A673 (cell line): ENCODE data around the gene MAP4K4. TPM values are rescaled to one million over a fixed set of nuclear protein-coding genes. Genes with fewer than 3 reads are reported as not detected.

ENCODE experiments used
- BruUV-seq: library from RNA; stranded (reverse); fragments of 400-500 nt; replicated peaks from 2 replicates; lab custom pipeline; 2021; lab: Mats Ljungman, UMichigan
- CTCF ChIA-PET: fragments of 300-600 bp; sonication (Branson Sonifier 250); formaldehyde crosslinking; loops from one replicate; lab custom pipeline; 2022; ENCODE audit warnings: antibody characterized with exemption; lab: Charles Lee
- POLR2A ChIA-PET: fragments of 300-600 bp; sonication (Branson Sonifier 250); formaldehyde crosslinking; loops from one replicate; lab custom pipeline; 2022; ENCODE audit warnings: antibody characterized with exemption; ENCODE audit not compliant: low non-redundant PET; lab: Charles Lee
- DNase-seq: peaks from one replicate; pipeline ENCODE4 v3.0.0-alpha.2; 2015; ENCODE audit warnings: low spot score
- H3K27ac ChIP-seq: fragments of 200-600 bp; sonication (generic); 2 replicates; pipeline ENCODE4 v1.5.1; 2016; ENCODE audit warnings: mixed run types, low read depth, mild to moderate bottlenecking, mixed read lengths, antibody characterized with exemption, low read length; ENCODE audit not compliant: poor library complexity, severe bottlenecking
- H3K27me3 ChIP-seq: fragments of 200-600 bp; sonication (generic); replicated peaks from 2 replicates; pipeline ENCODE4 v1.6.1; 2017; ENCODE audit warnings: mixed run types, low read depth, mild to moderate bottlenecking, mixed read lengths, antibody characterized with exemption, low read length; ENCODE audit not compliant: insufficient read depth, poor library complexity
- H3K36me3 ChIP-seq: fragments of 200-600 bp; sonication (generic); 2 replicates; pipeline ENCODE4 v1.6.1; 2016; ENCODE audit warnings: mixed run types, mild to moderate bottlenecking, mixed read lengths, antibody characterized with exemption, low read length; ENCODE audit not compliant: insufficient read depth, poor library complexity, severe bottlenecking
- H3K4me1 ChIP-seq: fragments of 200-600 bp; sonication (generic); 2 replicates; pipeline ENCODE4 v1.6.1; 2017; ENCODE audit warnings: mixed run types, mild to moderate bottlenecking, mixed read lengths, antibody characterized with exemption, low read length; ENCODE audit not compliant: insufficient read depth, poor library complexity, severe bottlenecking
- H3K4me3 ChIP-seq: fragments of 200-600 bp; sonication (generic); 2 replicates; pipeline ENCODE4 v1.5.1; 2016; ENCODE audit warnings: low read depth, mixed run types, mild to moderate bottlenecking, mixed read lengths, low read length; ENCODE audit not compliant: poor library complexity, severe bottlenecking
- H3K9me3 ChIP-seq: fragments of 200-600 bp; sonication (generic); 2 replicates; pipeline ENCODE4 v1.6.1; 2016; ENCODE audit warnings: mixed run types, low read depth, mild to moderate bottlenecking, mixed read lengths, antibody characterized with exemption, low read length; ENCODE audit not compliant: poor library complexity, severe bottlenecking
- EZH2 ChIP-seq: fragments of 200-600 bp; sonication (generic); IDR thresholded peaks from 2 replicates; pipeline ENCODE4 v1.6.1; 2017; ENCODE audit warnings: borderline replicate concordance, low read depth, mild to moderate bottlenecking, mixed read lengths, antibody characterized with exemption, low read length; ENCODE audit not compliant: poor library complexity, severe bottlenecking
- intact Hi-C: fragments of 100-400 bp; cut with micrococcal nuclease; formaldehyde crosslinking; loops from one replicate; pipeline ENCODE4 v1.10.0; 2022; ENCODE audit not compliant: unreplicated experiment
- total RNA-seq: library from RNA; stranded (reverse); gene quantifications from 2 replicates; pipeline ENCODE4 v1.2.3, GENCODE V29; 2021
- TF ChIP-seq, protein P1 (sequence below): fragments of 300-800, 200-600 bp; sonication (generic); conservative IDR thresholded peaks from 2 replicates; pipeline ENCODE4 v1.5.1; 2017; ENCODE audit warnings: low read depth, mild to moderate bottlenecking, antibody characterized with exemption, low read length, moderate library complexity, mixed read lengths

MAP4K4 gene
- total RNA-seq, 1 experiment from 2014 or later, result 157 TPM

DNA sequence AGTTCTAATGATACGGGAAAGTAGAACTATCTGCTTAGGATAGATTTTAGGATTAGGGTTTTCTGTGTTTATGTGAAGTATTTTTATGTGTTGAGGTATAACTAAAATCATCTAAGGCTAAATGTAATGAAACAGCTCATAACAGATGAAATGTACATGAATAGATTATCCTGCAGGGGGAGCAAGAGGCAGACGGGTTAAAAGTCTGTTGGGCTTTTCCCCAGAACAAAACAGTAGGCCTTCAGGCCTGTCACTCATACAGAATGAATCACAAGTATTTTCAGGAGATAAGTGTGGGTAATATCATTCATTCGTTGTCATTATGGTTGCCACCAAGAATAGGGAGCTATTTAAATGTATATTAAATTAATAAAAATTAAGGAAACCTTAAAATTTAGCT lies 186.4 kb downstream of the MAP4K4 start:
- H3K4me1 ChIP-seq, result peaks cover 29% of the 10 kb centered on the region
- POLR2A ChIA-PET, result no interaction called here

DNA sequence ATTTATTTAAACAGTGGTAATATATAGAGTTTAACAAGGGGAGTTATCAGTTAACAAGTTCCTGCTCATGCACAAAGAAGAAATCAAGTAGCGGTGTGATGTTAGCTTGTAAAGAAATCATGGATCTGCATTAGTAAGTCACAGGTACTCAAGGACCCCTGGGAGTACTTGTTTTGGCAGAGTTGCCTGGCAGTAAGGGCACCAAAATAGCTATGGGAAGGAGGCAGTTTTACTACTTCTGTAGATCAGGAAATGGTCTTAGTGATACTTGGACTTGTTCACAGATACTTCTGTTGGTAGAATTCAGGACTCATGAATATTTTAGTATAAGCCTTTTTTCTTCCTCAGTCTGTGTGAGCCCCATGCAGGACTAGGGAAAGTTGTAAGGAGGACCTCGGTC lies 186.9 kb downstream of the MAP4K4 start:
- TF ChIP-seq, protein P1, sequence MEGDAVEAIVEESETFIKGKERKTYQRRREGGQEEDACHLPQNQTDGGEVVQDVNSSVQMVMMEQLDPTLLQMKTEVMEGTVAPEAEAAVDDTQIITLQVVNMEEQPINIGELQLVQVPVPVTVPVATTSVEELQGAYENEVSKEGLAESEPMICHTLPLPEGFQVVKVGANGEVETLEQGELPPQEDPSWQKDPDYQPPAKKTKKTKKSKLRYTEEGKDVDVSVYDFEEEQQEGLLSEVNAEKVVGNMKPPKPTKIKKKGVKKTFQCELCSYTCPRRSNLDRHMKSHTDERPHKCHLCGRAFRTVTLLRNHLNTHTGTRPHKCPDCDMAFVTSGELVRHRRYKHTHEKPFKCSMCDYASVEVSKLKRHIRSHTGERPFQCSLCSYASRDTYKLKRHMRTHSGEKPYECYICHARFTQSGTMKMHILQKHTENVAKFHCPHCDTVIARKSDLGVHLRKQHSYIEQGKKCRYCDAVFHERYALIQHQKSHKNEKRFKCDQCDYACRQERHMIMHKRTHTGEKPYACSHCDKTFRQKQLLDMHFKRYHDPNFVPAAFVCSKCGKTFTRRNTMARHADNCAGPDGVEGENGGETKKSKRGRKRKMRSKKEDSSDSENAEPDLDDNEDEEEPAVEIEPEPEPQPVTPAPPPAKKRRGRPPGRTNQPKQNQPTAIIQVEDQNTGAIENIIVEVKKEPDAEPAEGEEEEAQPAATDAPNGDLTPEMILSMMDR, result no peak
- no peak for TF ChIP-seq EZH2
- ChIA-PET CTCF (interaction anchor here (1.2 to 2.5 kb wide), 3 partner anchors 10 to 356 kb away, joined by 3 to 11 read pairs (median 5); no protein-coding TSS in a partner anchor), POLR2A (no interaction called here)
- no peak overlapping the region for H3K4me3 ChIP-seq
- DNase-seq, result no peak
- BruUV-seq, result no TSS peak
- intact Hi-C loops, result loop anchor here (5.0 to 10.0 kb wide), 3 partner anchors 98 to 560 kb away; no protein-coding TSS in a partner anchor
- H3K27ac ChIP-seq, result no peak overlapping the region
- H3K4me1 ChIP-seq, result peaks cover 29% of the 10 kb centered on the region
- H3K36me3 ChIP-seq, result peaks cover 38% of the 10 kb centered on the region
- H3K9me3 ChIP-seq, result no peaks in the 10 kb centered on the region
- H3K27me3 ChIP-seq, result no peaks in the 10 kb centered on the region

More for the DNA sequence above, 186.4 kb downstream of the MAP4K4 start:
- no TSS peak for BruUV-seq
- peak; percentile 70 for DNase-seq
- Histone ChIP-seq H3K27me3 (no peaks in the 10 kb centered on the region), H3K9me3 (no peaks in the 10 kb centered on the region), H3K4me3 (no peak overlapping the region), H3K36me3 (peaks cover 37% of the 10 kb centered on the region), H3K27ac (no peak overlapping the region)
- CTCF ChIA-PET, result interaction anchor here (0.6 to 2.5 kb wide), 4 partner anchors 10 to 357 kb away, joined by 3 to 11 read pairs (median 4); no protein-coding TSS in a partner anchor
- intact Hi-C loops, result loop anchor here (5.0 to 10.0 kb wide), 3 partner anchors 98 to 561 kb away; no protein-coding TSS in a partner anchor
- TF ChIP-seq, protein P1, result peak; percentile 79
- no peak for TF ChIP-seq EZH2

DNA sequence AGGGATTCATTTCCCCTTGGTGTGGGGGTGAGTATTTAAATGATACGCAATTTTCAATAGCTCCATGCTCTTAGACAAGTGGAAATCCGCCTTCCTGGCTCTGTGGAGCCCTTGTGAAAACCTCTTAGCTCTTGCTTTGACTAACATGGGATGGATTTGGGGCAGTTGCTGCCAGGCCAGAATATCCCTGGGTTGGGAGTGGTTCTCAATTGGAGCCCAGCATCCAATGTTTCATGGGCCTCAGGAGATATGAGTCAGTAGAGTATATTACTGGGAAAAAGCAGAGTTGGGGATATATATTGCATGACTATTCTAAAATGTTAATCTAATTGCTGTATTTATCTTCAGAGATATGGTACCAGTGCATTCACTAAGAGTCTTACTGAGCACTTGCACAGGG lies 189.8 kb downstream of the MAP4K4 start:
- intact Hi-C loops, result loop anchor here (10.0 kb wide), 1 partner anchor 557 kb away; no protein-coding TSS in a partner anchor

More for the DNA sequence above, 189.8 kb downstream of the MAP4K4 start:
- TF ChIP-seq, protein P1, result no peak
- TF ChIP-seq EZH2, result no peak
- Histone ChIP-seq H3K9me3 (no peaks in the 10 kb centered on the region), H3K4me1 (peaks cover 6% of the 10 kb centered on the region), H3K27me3 (no peaks in the 10 kb centered on the region), H3K27ac (no peak overlapping the region), H3K36me3 (peaks cover 39% of the 10 kb centered on the region), H3K4me3 (no peak overlapping the region)
- BruUV-seq, result no TSS peak
- DNase-seq, result no peak
- ChIA-PET CTCF (no interaction called here), POLR2A (no interaction called here)
